GM23248 (cell line): Measurements from ENCODE around the gene RTN4. TPM values are rescaled to one million over a fixed set of nuclear protein-coding genes. Genes with fewer than 3 reads are reported as not detected.
"Not testable (repeated sequence)": the region's sequence is repeated elsewhere in the genome, so short reads cannot be mapped to it uniquely, and the experiment has no call there.

Experiments used
- DNase-seq: peaks from one replicate; pipeline ENCODE4 v3.0.0-alpha.2; 2015
- H2AFZ ChIP-seq: fragments of 200-600 bp; sonication (generic); 2 replicates; pipeline ENCODE4 v1.6.1; 2016; ENCODE audit warnings: antibody characterized with exemption
- H3F3A ChIP-seq: fragments of 200-600 bp; sonication (generic); 2 replicates; pipeline ENCODE4 v1.6.1; 2016; ENCODE audit warnings: mild to moderate bottlenecking, antibody characterized with exemption, mixed run types; ENCODE audit not compliant: insufficient read depth
- H3K27ac ChIP-seq: fragments of 200-600 bp; sonication (generic); 2 replicates; pipeline ENCODE4 v1.5.1; 2016; ENCODE audit warnings: mild to moderate bottlenecking
- H3K27me3 ChIP-seq: fragments of 200-600 bp; sonication (generic); replicated peaks from 2 replicates; pipeline ENCODE4 v1.6.1; 2016; ENCODE audit warnings: mild to moderate bottlenecking; ENCODE audit not compliant: insufficient read depth
- H3K36me3 ChIP-seq: fragments of 200-600 bp; sonication (generic); 2 replicates; pipeline ENCODE4 v1.6.1; 2016; ENCODE audit warnings: low read depth, mild to moderate bottlenecking
- H3K4me1 ChIP-seq: fragments of 200-600 bp; sonication (generic); 2 replicates; pipeline ENCODE4 v1.6.1; 2016; ENCODE audit warnings: mild to moderate bottlenecking; ENCODE audit not compliant: insufficient read depth
- H3K4me2 ChIP-seq: fragments of 200-600 bp; sonication (generic); one replicate; pipeline ENCODE4 v1.6.1; 2016; ENCODE audit warnings: mild to moderate bottlenecking; ENCODE audit not compliant: unreplicated experiment
- H3K4me3 ChIP-seq: fragments of 200-600 bp; sonication (generic); 2 replicates; pipeline ENCODE4 v1.5.1; 2016; ENCODE audit warnings: mild to moderate bottlenecking
- H3K79me2 ChIP-seq: fragments of 200-600 bp; sonication (generic); 2 replicates; pipeline ENCODE4 v1.6.1; 2016; ENCODE audit warnings: mild to moderate bottlenecking; ENCODE audit not compliant: insufficient read depth
- H3K9ac ChIP-seq: fragments of 200-600 bp; sonication (generic); 2 replicates; pipeline ENCODE4 v1.6.1; 2016; ENCODE audit warnings: mild to moderate bottlenecking
- H3K9me2 ChIP-seq: fragments of 200-600 bp; sonication (generic); 2 replicates; pipeline ENCODE4 v1.6.1; 2016; ENCODE audit warnings: mixed run types, mild to moderate bottlenecking, moderate library complexity; ENCODE audit not compliant: insufficient read depth
- H3K9me3 ChIP-seq: fragments of 200-600 bp; sonication (generic); one replicate; pipeline ENCODE4 v1.6.1; 2017; ENCODE audit warnings: low read depth
- H4K20me1 ChIP-seq: fragments of 200-600 bp; sonication (generic); 2 replicates; pipeline ENCODE4 v1.6.0; 2016; ENCODE audit not compliant: insufficient read depth
- EZH2 ChIP-seq: fragments of 200-600 bp; sonication (generic); IDR thresholded peaks from 2 replicates; pipeline ENCODE4 v1.6.1; 2018; ENCODE audit warnings: antibody characterized with exemption, mild to moderate bottlenecking; ENCODE audit not compliant: insufficient read depth, poor library complexity, severe bottlenecking
- EZH2phosphoT487 ChIP-seq: fragments of 200-600 bp; sonication (generic); IDR thresholded peaks from 2 replicates; pipeline ENCODE4 v1.6.1; 2018; ENCODE audit warnings: antibody characterized with exemption, moderate library complexity, mild to moderate bottlenecking, low read depth; ENCODE audit not compliant: insufficient read depth
- WGBS, 2 experiments: methylation state at CpG; one replicate each; pipeline ENCODE4 v1.1.6; 2015 to 2017; ENCODE audit warnings: low lambda C conversion rate in 2 of 2, low coverage in 1 of 2; ENCODE audit errors: missing lambda C conversion rate in 2 of 2; 5-methylcytosine and 5-hydroxymethylcytosine counted together
- in situ Hi-C: fragments of 300-500 bp; cut with MboI; formaldehyde crosslinking; loops from 2 replicates; pipeline ENCODE4 v1.15.0; 2020
- polyA plus RNA-seq: library from polyadenylated mRNA; unstranded; fragments of >200 nt; fragmentation: Nextera tagmentation; extraction: Ambion mirVana; gene quantifications from 2 replicates; pipeline ENCODE4 v1.2.1, GENCODE V29; 2016
- total RNA-seq: library from RNA; depleted of rRNA; stranded (reverse); fragments of >200 nt; shearing (Covaris generic); gene quantifications from 2 replicates; pipeline ENCODE4 v1.2.3, GENCODE V29; 2014

Gene RTN4
- total and polyA plus RNA-seq, 2 experiments from 2014 or later = 361 to 425 TPM

DNA sequence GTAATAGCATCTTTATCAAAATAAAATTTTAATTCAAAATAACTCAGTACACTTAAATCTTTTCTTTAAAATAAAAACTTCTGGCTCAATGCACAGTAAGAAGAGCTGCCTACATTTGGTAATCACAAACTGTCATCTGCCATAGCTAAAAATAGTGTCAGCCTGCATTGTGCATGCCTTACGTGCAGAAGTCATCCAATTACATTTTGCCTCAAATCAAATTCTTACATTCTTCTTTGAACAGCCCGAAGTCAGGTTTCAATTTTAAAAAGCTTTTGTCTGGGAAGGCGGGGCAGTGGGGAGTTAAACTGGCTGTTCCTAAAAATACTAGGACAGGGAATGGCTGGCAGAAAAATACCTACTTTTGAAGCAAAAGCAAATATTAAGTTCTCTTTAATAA, 51.1 kb downstream of the RTN4 start:
- Histone ChIP-seq H3K9me2 (no peaks in the 10 kb centered on the region), H2AFZ (no peak overlapping the region), H4K20me1 (peaks cover 83% of the 10 kb centered on the region), H3K27ac (peak overlapping the region; percentile 54), H3K4me1 (peaks cover 80% of the 10 kb centered on the region), H3K9ac (peak overlapping the region; percentile 36), H3K79me2 (peaks cover 100% of the 10 kb centered on the region), H3F3A (peaks cover 79% of the 10 kb centered on the region), H3K27me3 (no peaks in the 10 kb centered on the region), H3K4me2 (peak overlapping the region; percentile 75), H3K9me3 (no peaks in the 10 kb centered on the region), H3K4me3 (peak overlapping the region; percentile 50), H3K36me3 (no peaks in the 10 kb centered on the region)
- in situ Hi-C loops = no loop called here
- DNase-seq = peak; percentile 82
- TF ChIP-seq EZH2 = no peak
- TF ChIP-seq EZH2phosphoT487 = no peak
- 0 to 3% methylated on average over 3 of the region's 3 CpGs for WGBS, 2 experiments

DNA sequence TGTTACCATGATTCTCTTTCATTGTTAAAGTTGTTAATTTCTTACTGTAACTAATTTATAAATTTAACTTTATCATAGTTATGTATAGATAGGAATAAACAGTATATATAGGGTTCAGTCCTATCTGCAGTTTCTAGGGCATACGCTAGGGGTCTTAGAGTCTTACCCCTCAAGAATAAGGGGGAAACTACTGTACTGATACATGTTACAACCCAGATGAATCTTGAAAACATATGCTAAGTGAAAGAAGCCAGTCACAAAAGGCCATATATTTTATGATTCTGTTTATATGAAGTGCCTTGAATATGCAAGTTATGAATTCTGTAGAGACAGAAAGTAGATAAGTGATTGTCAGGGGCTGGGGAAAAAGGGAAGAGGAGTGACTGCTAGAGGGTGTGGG, 52.4 kb downstream of the RTN4 start:
- H3K27ac ChIP-seq = peak overlapping the region; percentile 54
- H4K20me1 ChIP-seq = peaks cover 83% of the 10 kb centered on the region
- in situ Hi-C loops = no loop called here

DNA sequence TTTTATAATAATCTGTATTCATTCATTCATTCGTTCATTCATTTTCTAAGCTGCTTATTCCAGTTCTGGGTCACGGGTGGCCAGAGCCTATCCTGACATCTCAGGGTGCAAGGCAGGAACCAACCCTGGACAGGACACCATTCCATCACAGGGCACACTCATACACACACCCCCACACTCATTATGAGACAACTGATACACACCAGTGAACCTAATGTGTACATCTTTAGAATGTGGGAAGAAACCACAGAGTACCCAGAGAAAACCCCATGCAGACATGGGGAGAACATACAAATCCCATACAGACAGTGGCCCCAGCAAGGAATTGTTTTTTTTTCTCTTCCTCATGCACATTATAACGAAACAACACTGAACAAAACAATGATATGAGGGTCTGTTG, 54.7 kb downstream of the RTN4 start:
- 75 to 80% methylated on average over 3 of the region's 3 CpGs for WGBS, 2 experiments
- Histone ChIP-seq H3K36me3 (no peaks in the 10 kb centered on the region), H3K79me2 (peaks cover 100% of the 10 kb centered on the region), H3K4me1 (peaks cover 88% of the 10 kb centered on the region), H3F3A (peaks cover 79% of the 10 kb centered on the region), H3K27me3 (no peaks in the 10 kb centered on the region), H3K9me3 (no peaks in the 10 kb centered on the region), H3K9me2 (no peaks in the 10 kb centered on the region), H4K20me1 (peaks cover 89% of the 10 kb centered on the region), H3K4me2 (no peak overlapping the region), H3K9ac (no peak overlapping the region), H2AFZ (no peak overlapping the region), H3K4me3 (no peak overlapping the region), H3K27ac (no peak overlapping the region)
- in situ Hi-C loops = no loop called here
- DNase-seq = no peak
- TF ChIP-seq EZH2phosphoT487 (no peak), EZH2 (no peak)

More for the DNA sequence above, 52.4 kb downstream of the RTN4 start:
- Histone ChIP-seq H3K79me2 (peaks cover 100% of the 10 kb centered on the region), H3K9me3 (no peaks in the 10 kb centered on the region), H3K4me2 (peak overlapping the region; percentile 75), H2AFZ (no peak overlapping the region), H3K9me2 (no peaks in the 10 kb centered on the region), H3K27me3 (no peaks in the 10 kb centered on the region), H3K4me3 (no peak overlapping the region), H3K36me3 (no peaks in the 10 kb centered on the region), H3F3A (peaks cover 77% of the 10 kb centered on the region), H3K9ac (0 out of 2 replicates have a peak overlapping the region, but pooled peaks have one; percentile 36), H3K4me1 (peaks cover 92% of the 10 kb centered on the region)
- 64 to 68% methylated on average over 1 of the region's 1 CpG for WGBS, 2 experiments
- TF ChIP-seq EZH2phosphoT487 (no peak), EZH2 (no peak)
- DNase-seq = no peak

DNA sequence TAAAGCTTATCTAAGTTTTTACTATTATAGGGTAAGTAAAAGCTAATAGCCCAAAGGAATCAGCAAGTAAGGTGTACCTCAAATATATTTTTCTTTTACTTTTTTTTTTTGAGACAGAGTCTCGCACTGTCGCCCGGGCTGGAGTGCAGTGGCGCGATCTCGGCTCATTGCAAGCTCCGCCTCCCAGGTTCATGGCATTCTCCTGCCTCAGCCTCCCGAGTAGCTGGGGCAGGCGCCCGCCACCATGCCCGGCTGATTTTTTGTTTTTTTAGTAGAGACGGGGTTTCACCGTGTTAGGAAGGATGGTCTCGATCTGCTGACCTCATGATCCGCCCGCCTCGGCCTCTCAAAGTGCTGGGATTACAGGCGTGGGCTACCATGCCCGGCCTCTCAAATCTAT, 59.6 kb downstream of the RTN4 start:
- H3K9ac ChIP-seq, DNase-seq, H3K9me3 ChIP-seq, H3K4me2 ChIP-seq, H3K27me3 ChIP-seq, H3K9me2 ChIP-seq, in situ Hi-C loops, H3K4me3 ChIP-seq, H2AFZ ChIP-seq, H3K27ac ChIP-seq: not testable (repeated sequence)
- H3K4me1 ChIP-seq = peaks cover 57% of the 10 kb centered on the region
- peaks cover 73% of the 10 kb centered on the region for H3F3A ChIP-seq
- H4K20me1 ChIP-seq = peaks cover 87% of the 10 kb centered on the region
- peaks cover 15% of the 10 kb centered on the region for H3K36me3 ChIP-seq
- peaks cover 100% of the 10 kb centered on the region for H3K79me2 ChIP-seq
- 96 to 98% methylated on average over 19 of the region's 19 CpGs for WGBS, 2 experiments

DNA sequence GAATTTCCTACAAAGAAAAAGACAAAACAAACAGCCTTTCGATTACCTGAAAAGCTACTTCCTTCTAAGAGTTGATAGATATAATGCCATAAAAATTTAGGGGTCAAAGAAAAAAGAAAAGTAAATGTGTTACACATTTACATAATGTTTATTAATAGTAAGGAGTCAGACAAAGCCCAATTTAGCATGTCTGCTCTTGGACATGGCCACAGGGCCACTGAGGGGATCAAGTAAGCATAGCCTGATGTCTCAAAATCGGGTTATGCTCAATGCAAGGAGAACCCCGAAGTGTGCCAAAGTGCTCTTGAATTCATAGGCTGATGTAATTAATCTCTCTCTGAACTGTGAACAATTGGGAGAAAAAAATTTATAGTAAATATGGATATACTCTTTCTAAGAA, 61.6 kb downstream of the RTN4 start:
- Histone ChIP-seq H3K79me2 (peaks cover 100% of the 10 kb centered on the region), H3K4me1 (peaks cover 56% of the 10 kb centered on the region), H3K27ac (no peak overlapping the region), H3K36me3 (peaks cover 32% of the 10 kb centered on the region), H2AFZ (no peak overlapping the region), H3K27me3 (no peaks in the 10 kb centered on the region), H3K9me3 (no peaks in the 10 kb centered on the region), H3K4me3 (no peak overlapping the region), H3K9ac (no peak overlapping the region), H3K4me2 (no peak overlapping the region), H3K9me2 (no peaks in the 10 kb centered on the region), H4K20me1 (peaks cover 87% of the 10 kb centered on the region), H3F3A (peaks cover 82% of the 10 kb centered on the region)
- 67 to 70% methylated on average over 3 of the region's 3 CpGs for WGBS, 2 experiments
- TF ChIP-seq EZH2phosphoT487 = no peak
- no peak for TF ChIP-seq EZH2
- in situ Hi-C loops = no loop called here
- DNase-seq = no peak
